H1 (cell line): Measurements from ENCODE around the gene CDIPT. TPM values are rescaled to one million over a fixed set of nuclear protein-coding genes. Genes with fewer than 3 reads are reported as not detected.

Experiments
- CTCF ChIA-PET: fragments of 300-600 bp; sonication (Branson Sonifier 250); formaldehyde crosslinking; loops from one replicate; lab custom pipeline; 2021; ENCODE audit not compliant: partially characterized antibody; lab: Charles Lee
- POLR2A ChIA-PET: fragments of 300-600 bp; sonication (Branson Sonifier 250); formaldehyde crosslinking; loops from one replicate; lab custom pipeline; 2021; ENCODE audit warnings: inconsistent platforms; ENCODE audit not compliant: partially characterized antibody; lab: Charles Lee
- DNase-seq, 2 experiments: peaks; one replicate each; pipeline versions ENCODE4 v3.0.0 to v3.0.0-alpha.2; 2010 to 2022; ENCODE audit warnings: low spot score in 2 of 2, low read depth in 1 of 2, mixed read lengths in 1 of 2
- FAIRE-seq: peaks from 2 replicates; lab custom pipeline; 2011; peaks lifted over from hg19 to GRCh38; lab: Jason Lieb, UNC
- H2AFZ ChIP-seq: 2 replicates; pipeline ENCODE4 v1.8.1; 2012; ENCODE audit warnings: low read length, inconsistent platforms
- H2AK5ac ChIP-seq: 2 replicates; pipeline ENCODE4 v1.6.1; 2013; ENCODE audit warnings: low read depth, low read length
- H2BK120ac ChIP-seq: replicated peaks from 2 replicates; pipeline ENCODE3; 2013; ENCODE audit warnings: low read depth, low read length, inconsistent platforms
- H2BK12ac ChIP-seq: 2 replicates; pipeline ENCODE4 v1.6.1; 2013; ENCODE audit warnings: low read depth, low read length
- H2BK15ac ChIP-seq: 2 replicates; pipeline ENCODE4 v1.6.1; 2013; ENCODE audit warnings: low read length
- H2BK20ac ChIP-seq: 2 replicates; pipeline ENCODE4 v1.6.1; 2013; ENCODE audit warnings: low read length
- H2BK5ac ChIP-seq: 2 replicates; pipeline ENCODE4 v1.6.1; 2013; ENCODE audit warnings: low read depth, low read length
- H3K14ac ChIP-seq: 2 replicates; pipeline ENCODE4 v1.6.1; 2013; ENCODE audit warnings: inconsistent platforms; ENCODE audit not compliant: insufficient read length
- H3K18ac ChIP-seq: 2 replicates; pipeline ENCODE4 v1.6.1; 2013; ENCODE audit warnings: low read length; ENCODE audit errors: extremely low read depth
- H3K23ac ChIP-seq: 2 replicates; pipeline ENCODE4 v1.6.1; 2013; ENCODE audit warnings: inconsistent platforms; ENCODE audit not compliant: insufficient read length
- H3K23me2 ChIP-seq: 2 replicates; pipeline ENCODE4 v1.6.1; 2013; ENCODE audit warnings: low read depth, low read length
- H3K27ac ChIP-seq: 2 replicates; pipeline ENCODE4 v1.6.1; 2011; ENCODE audit warnings: low read depth, low read length, inconsistent platforms
- H3K27me3 ChIP-seq, 4 experiments: replicated peaks in 1 of 4; 1 replicate in 1 of 4; 2 replicates in 3 of 4; pipeline versions ENCODE4 v1.6.1 to v1.8.1; 2011 to 2013; ENCODE audit warnings: low read length in 3 of 4, mild to moderate bottlenecking in 3 of 4, inconsistent platforms in 2 of 4, mixed read lengths in 2 of 4, moderate library complexity in 1 of 4; ENCODE audit not compliant: control insufficient read depth in 3 of 4, insufficient read depth in 3 of 4; ENCODE audit errors: extremely low read depth in 1 of 4
- H3K36me3 ChIP-seq, 4 experiments: 2 replicates each; pipeline versions ENCODE4 v1.6.1 to v1.8.1; 2011 to 2013; ENCODE audit warnings: mild to moderate bottlenecking in 4 of 4, low read length in 3 of 4, moderate library complexity in 2 of 4, control low read depth in 1 of 4, inconsistent platforms in 1 of 4; ENCODE audit not compliant: insufficient read depth in 4 of 4, control insufficient read depth in 2 of 4
- H3K4ac ChIP-seq: replicated peaks from 2 replicates; pipeline ENCODE3; 2013; ENCODE audit warnings: low read length, low read depth, mixed read lengths, inconsistent platforms; ENCODE audit not compliant: insufficient read length
- H3K4me1 ChIP-seq, 4 experiments: replicated peaks in 1 of 4; 1 replicate in 1 of 4; 2 replicates in 3 of 4; pipeline versions ENCODE4 v1.6.1 to v1.8.1; 2011 to 2013; ENCODE audit warnings: low read length in 3 of 4, inconsistent platforms in 2 of 4, mixed read lengths in 1 of 4; ENCODE audit not compliant: insufficient read depth in 4 of 4, control insufficient read depth in 3 of 4
- H3K4me2 ChIP-seq, 2 experiments: 2 replicates each; pipeline versions ENCODE4 v1.6.1 to v1.8.1; 2011 to 2013; ENCODE audit warnings: low read depth in 2 of 2, low read length in 2 of 2, control low read depth in 1 of 2, inconsistent platforms in 1 of 2, mild to moderate bottlenecking in 1 of 2; ENCODE audit not compliant: insufficient read depth in 1 of 2
- H3K4me3 ChIP-seq, 4 experiments: fragments of 200-600, 300-600 bp in 1 of 4; sonication (generic), shearing (Covaris generic), sonication (Bioruptor Twin) in 1 of 4; 2 replicates each; pipeline versions ENCODE4 v1.5.1 to v1.8.1; 2011 to 2016; ENCODE audit warnings: low read length in 4 of 4, low read depth in 3 of 4, control low read depth in 2 of 4, inconsistent platforms in 2 of 4, mild to moderate bottlenecking in 2 of 4, mixed read lengths in 1 of 4, moderate library complexity in 1 of 4; ENCODE audit not compliant: insufficient read depth in 2 of 4; ENCODE audit errors: extremely low read depth in 1 of 4
- H3K56ac ChIP-seq: replicated peaks from 2 replicates; pipeline ENCODE3; 2013; ENCODE audit warnings: low read depth, mild to moderate bottlenecking, mixed read lengths, low read length, inconsistent platforms; ENCODE audit not compliant: insufficient read length
- H3K79me1 ChIP-seq: 2 replicates; pipeline ENCODE4 v1.6.1; 2013; ENCODE audit warnings: low read depth, low read length, control low read depth
- H3K79me2 ChIP-seq, 2 experiments: 2 replicates each; pipeline versions ENCODE4 v1.6.1 to v1.8.1; 2012 to 2013; ENCODE audit warnings: low read length in 2 of 2, mild to moderate bottlenecking in 2 of 2, inconsistent platforms in 1 of 2; ENCODE audit not compliant: insufficient read depth in 2 of 2, control insufficient read depth in 1 of 2
- H3K9ac ChIP-seq, 4 experiments: replicated peaks in 1 of 4; 1 replicate in 1 of 4; 2 replicates in 3 of 4; pipeline versions ENCODE4 v1.6.1 to v1.8.1; 2011 to 2013; ENCODE audit warnings: low read depth in 3 of 4, low read length in 3 of 4, control low read depth in 2 of 4, mild to moderate bottlenecking in 2 of 4, moderate library complexity in 2 of 4, inconsistent platforms in 1 of 4; ENCODE audit errors: extremely low read depth in 1 of 4
- H3K9me3 ChIP-seq, 2 experiments: 2 replicates each; pipeline versions ENCODE4 v1.6.1 to v1.8.1; 2012 to 2013; ENCODE audit warnings: mild to moderate bottlenecking in 2 of 2, moderate library complexity in 2 of 2, control low read depth in 1 of 2, inconsistent platforms in 1 of 2, low read depth in 1 of 2, low read length in 1 of 2, mixed read lengths in 1 of 2; ENCODE audit not compliant: insufficient read depth in 2 of 2
- H4K20me1 ChIP-seq, 2 experiments: replicated peaks in 1 of 2; 2 replicates each; pipeline versions ENCODE3 to v1.8.1; 2011 to 2013; ENCODE audit warnings: inconsistent platforms in 2 of 2, low read length in 2 of 2, mild to moderate bottlenecking in 1 of 2; ENCODE audit not compliant: insufficient read depth in 2 of 2, control insufficient read depth in 1 of 2
- H4K5ac ChIP-seq: 2 replicates; pipeline ENCODE4 v1.6.1; 2013; ENCODE audit warnings: low read length, low read depth, mixed read lengths, inconsistent platforms; ENCODE audit not compliant: insufficient read length
- H4K8ac ChIP-seq: 2 replicates; pipeline ENCODE4 v1.8.0; 2013; ENCODE audit warnings: mild to moderate bottlenecking, moderate library complexity, low read length, inconsistent platforms; ENCODE audit not compliant: insufficient read depth; ENCODE audit errors: extremely low read depth
- H4K91ac ChIP-seq: replicated peaks from 2 replicates; pipeline ENCODE3; 2013; ENCODE audit warnings: low read length, mixed read lengths, inconsistent platforms; ENCODE audit not compliant: insufficient read length
- BRCA1 ChIP-seq: IDR thresholded peaks from 2 replicates; pipeline ENCODE4 v1.6.1; 2012; ENCODE audit warnings: low read depth, low read length, improper control_type of control experiment
- CBX8 ChIP-seq: fragments of 300-800, 300-1000 bp; sonication (generic); IDR thresholded peaks from 2 replicates; pipeline ENCODE4 v1.7.1; 2016; ENCODE audit warnings: low read depth, low read length, borderline replicate concordance
- FOSL1 ChIP-seq: IDR thresholded peaks from 2 replicates; pipeline ENCODE4 v1.6.1; 2011; ENCODE audit warnings: mild to moderate bottlenecking, low read depth, low read length, moderate library complexity; ENCODE audit not compliant: insufficient read depth
- JUND ChIP-seq: IDR thresholded peaks from 2 replicates; pipeline ENCODE4 v1.6.1; 2011; ENCODE audit warnings: mild to moderate bottlenecking, improper control_type of control experiment, low read length
- NANOG ChIP-seq: IDR thresholded peaks from 2 replicates; pipeline ENCODE4 v1.6.1; 2011; ENCODE audit warnings: low read length, low read depth, mild to moderate bottlenecking, inconsistent platforms; ENCODE audit not compliant: insufficient read depth, poor library complexity, severe bottlenecking
- POU5F1 ChIP-seq: IDR thresholded peaks from 2 replicates; pipeline ENCODE4 v1.6.1; 2011; ENCODE audit warnings: low read depth, mild to moderate bottlenecking, low read length, moderate library complexity
- RAD21 ChIP-seq, 2 experiments: IDR thresholded peaks in 1 of 2; conservative IDR thresholded peaks in 1 of 2; 2 replicates each; pipeline ENCODE4 v1.6.1; 2011; ENCODE audit warnings: low read depth in 2 of 2, low read length in 2 of 2, improper control_type of control experiment in 1 of 2, inconsistent platforms in 1 of 2, mild to moderate bottlenecking in 1 of 2, moderate library complexity in 1 of 2
- SAP30 ChIP-seq: fragments of 300-600 bp; sonication (generic); IDR thresholded peaks from 2 replicates; pipeline ENCODE4 v1.7.1; 2012; ENCODE audit warnings: low read length, moderate library complexity, mild to moderate bottlenecking, inconsistent platforms; ENCODE audit not compliant: insufficient read depth, insufficient replicate concordance
- SP4 ChIP-seq: IDR thresholded peaks from 2 replicates; pipeline ENCODE4 v1.6.1; 2012; ENCODE audit warnings: low read length, inconsistent platforms
- SRF ChIP-seq: IDR thresholded peaks from 2 replicates; pipeline ENCODE4 v1.6.1; 2011; ENCODE audit warnings: mild to moderate bottlenecking, low read depth, low read length, moderate library complexity
- TAF7 ChIP-seq: optimal IDR thresholded peaks from 2 replicates; pipeline ENCODE3; 2011; ENCODE audit warnings: low read depth, mild to moderate bottlenecking, inconsistent platforms, low read length, moderate library complexity, borderline replicate concordance
- WGBS, 2 experiments: shearing (Covaris generic) in 1 of 2; methylation state at CpG; one replicate each; pipeline versions ENCODE4 v1.1.6 to v1.1.7; 2013 to 2015; ENCODE audit warnings: low lambda C conversion rate in 2 of 2, mixed read lengths in 2 of 2, inconsistent platforms in 1 of 2, low coverage in 1 of 2, missing lambda C conversion rate in 1 of 2; ENCODE audit not compliant: insufficient replicate concordance in 2 of 2, insufficient coverage in 1 of 2, insufficient read length in 1 of 2; ENCODE audit errors: extremely low coverage in 1 of 2, missing lambda C conversion rate in 1 of 2; 5-methylcytosine and 5-hydroxymethylcytosine counted together
- polyA plus RNA-seq, 7 experiments: library from polyadenylated mRNA; depleted of rRNA in 3 of 7; stranded (reverse) in 5 of 7; unstranded in 2 of 7; fragments of >200 nt in 5 of 7; fragments of 200-250 nt in 2 of 7; gene quantifications; 1 replicate in 5 of 7; 2 replicates in 1 of 7; 4 replicates in 1 of 7; pipeline versions ENCODE4 v1.2.1 to v1.2.3, GENCODE V29; 2011 to 2013; ENCODE audit warnings: missing spikeins in 2 of 7, mixed read lengths in 2 of 7
- total RNA-seq: library from RNA; stranded (reverse); fragmentation: NEBNext Ultra II Directional; extraction: Animal tissue kit (Norgen Biotek cat#: 25700); gene quantifications from 2 replicates; pipeline ENCODE4 v1.2.1, GENCODE V29; 2021

Gene CDIPT
- total and polyA plus RNA-seq, 2 of the 8 experiments (the other 6 are each of a cell fraction or from before 2014, with no cell fraction given) = 69.2 to 140 TPM

DNA sequence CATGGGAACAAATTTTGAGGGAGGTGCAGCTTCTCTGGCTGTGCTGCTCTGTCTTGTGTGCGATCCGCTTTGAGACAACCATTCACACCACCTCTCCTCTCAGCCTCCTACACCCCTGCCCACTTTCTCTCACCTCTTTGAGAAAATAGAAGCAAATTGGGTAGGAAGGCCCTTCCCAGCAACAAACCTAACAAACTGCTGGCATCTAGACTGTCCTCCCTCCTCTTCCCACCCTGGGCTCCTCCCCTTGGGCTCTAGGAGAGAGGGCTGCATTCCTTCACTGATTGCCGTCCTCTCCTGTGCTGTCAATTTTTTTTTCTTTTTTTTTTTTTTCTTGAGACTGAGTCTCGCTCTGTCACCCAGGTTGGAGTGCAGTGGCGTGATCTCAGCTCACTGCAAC, 13.5 kb downstream of the CDIPT start:
- H4K5ac ChIP-seq = no peak overlapping the region
- H3K23ac ChIP-seq = no peak overlapping the region
- no peaks in the 10 kb centered on the region for H3K36me3 ChIP-seq
- H2BK5ac ChIP-seq = peak overlapping the region; percentile 35; the same call in 1 of the 2 replicates
- no peak overlapping the region for H4K91ac ChIP-seq
- no peak overlapping the region for H2BK120ac ChIP-seq
- FAIRE-seq = no peak
- H2BK12ac ChIP-seq = no peak overlapping the region
- H3K4me3 ChIP-seq = no peak overlapping the region
- no peaks in the 10 kb centered on the region for H3K9me3 ChIP-seq
- H2AK5ac ChIP-seq = no peak overlapping the region
- POLR2A ChIA-PET = interaction anchor here (0.7 to 12.7 kb wide), 5 partner anchors 8 to 150 kb away, joined by 3 to 167 read pairs (median 11); partner anchors contain the start of genes CDIPT, MAZ, MVP and PAGR1
- no peaks in the 10 kb centered on the region for H3K79me2 ChIP-seq
- 91% methylated on average over 3 of the region's 5 CpGs; no CpG with 5 or more reads in 1 of the 2 experiments for WGBS, 2 experiments
- no peak overlapping the region for H3K4ac ChIP-seq
- H2BK20ac ChIP-seq = no peak overlapping the region
- no peak overlapping the region for H3K18ac ChIP-seq
- no peaks in the 10 kb centered on the region for H3K27me3 ChIP-seq
- CTCF ChIA-PET = interaction anchor here (0.6 to 15.0 kb wide), 14 partner anchors 9 to 1714 kb away, joined by 3 to 212 read pairs (median 10); partner anchors contain the start of genes CDIPT, MVP, PAGR1 and TLCD3B
- no peaks in the 10 kb centered on the region for H3K79me1 ChIP-seq
- no peak overlapping the region for H3K27ac ChIP-seq
- H3K4me1 ChIP-seq = no peaks in the 10 kb centered on the region; a peak in 1 of 7 replicates
- H2AFZ ChIP-seq = no peak overlapping the region
- H3K56ac ChIP-seq = no peak overlapping the region
- DNase-seq = no peak
- H4K20me1 ChIP-seq = no peaks in the 10 kb centered on the region
- no peak overlapping the region for H2BK15ac ChIP-seq
- no peaks in the 10 kb centered on the region for H3K23me2 ChIP-seq
- H3K14ac ChIP-seq = no peak overlapping the region
- no peak overlapping the region for H3K4me2 ChIP-seq
- no peak overlapping the region for H4K8ac ChIP-seq
- H3K9ac ChIP-seq = peak overlapping the region in 1 of 4 experiments; percentile 8; a peak in 1 of 7 replicates
- TF ChIP-seq POU5F1 (no peak), TAF7 (no peak), JUND (no peak), FOSL1 (no peak), NANOG (no peak), SP4 (no peak), SRF (no peak), SAP30 (no peak), RAD21 (IDR thresholded peaks at IDR 0.05 in 1 of 2, conservative IDR thresholded peaks at IDR 0.05 in 1 of 2; ENCODE audit: low read depth in 2 of 2, low read length in 2 of 2) (no peak), BRCA1 (no peak), CBX8 (no peak)
